Sigmoid colon (tissue), 7 donors: Measurements from ENCODE around the gene BCOR. TPM values are rescaled to one million over a fixed set of nuclear protein-coding genes. Genes with fewer than 3 reads are reported as not detected.
A peak's percentile ranks its signal among the peaks of the same experiment; 100 is the strongest.

ENCODE experiments used
- DNase-seq: peaks from one replicate; pipeline ENCODE4 v3.0.0-alpha.2; 2019
- H3K27ac ChIP-seq, 4 donors: fragments of 200-600 bp; sonication (generic); one replicate each; pipeline ENCODE4 v1.5.1; 2016 to 2019; ENCODE audit warnings: mild to moderate bottlenecking in 1 of 4
- H3K27me3 ChIP-seq, 3 donors: fragments of 200-600 bp; sonication (generic); one replicate each; pipeline ENCODE4 v1.5.1; 2019; ENCODE audit warnings: mild to moderate bottlenecking in 1 of 3
- H3K36me3 ChIP-seq, 4 donors: fragments of 200-600 bp; sonication (generic); one replicate each; pipeline ENCODE4 v1.5.1; 2016 to 2019
- H3K4me1 ChIP-seq, 4 donors: fragments of 200-600 bp; sonication (generic); one replicate each; pipeline ENCODE4 v1.5.1; 2017 to 2019
- H3K4me3 ChIP-seq, 4 donors: fragments of 200-600 bp; sonication (generic); one replicate each; pipeline ENCODE4 v1.5.1; 2017 to 2019; ENCODE audit warnings: mild to moderate bottlenecking in 2 of 4, moderate library complexity in 1 of 4
- H3K9me3 ChIP-seq, 4 donors: fragments of 200-600 bp in 3 of 4; sonication (generic) in 3 of 4; one replicate each; pipeline versions ENCODE4 v1.5.1 to v1.6.1; 2013 to 2019
- CTCF ChIP-seq, 4 experiments: fragments of 450-650 bp in 3 of 4; fragments of 200-600 bp in 1 of 4; IDR thresholded peaks; one replicate each; pipeline ENCODE4 v1.5.1; 2016 to 2019; ENCODE audit warnings: antibody characterized with exemption in 4 of 4, mild to moderate bottlenecking in 3 of 4, moderate library complexity in 2 of 4
- EP300 ChIP-seq, 4 donors: sonication (generic); formaldehyde crosslinking; IDR thresholded peaks; one replicate each; pipeline ENCODE4 v1.6.1; 2017; ENCODE audit warnings: antibody characterized with exemption in 4 of 4
- POLR2A ChIP-seq, 2 donors: fragments of 450-650 bp; IDR thresholded peaks; one replicate each; pipeline ENCODE4 v1.6.1; 2016; ENCODE audit warnings: antibody characterized with exemption in 2 of 2, mild to moderate bottlenecking in 2 of 2, moderate library complexity in 2 of 2
- POLR2AphosphoS5 ChIP-seq, 4 donors: sonication (generic); formaldehyde crosslinking; IDR thresholded peaks; one replicate each; pipeline ENCODE4 v1.6.1; 2017; ENCODE audit warnings: antibody characterized with exemption in 4 of 4
- WGBS, 2 donors: extraction: QIAGEN DNeasy Blood & Tissue Kit; methylation state at CpG; one replicate each; pipeline ENCODE4 v1.1.7; 2013; 5-methylcytosine and 5-hydroxymethylcytosine counted together
- intact Hi-C: fragments of 100-400 bp; cut with DNase I; formaldehyde crosslinking; loops from one replicate; pipeline ENCODE4 v1.15.1; 2023
- polyA plus RNA-seq, 3 donors: library from polyadenylated mRNA; stranded (reverse); fragments of 200-250 nt; gene quantifications; one replicate each; pipeline ENCODE4 v1.2.3, GENCODE V29; 2013
- total RNA-seq, 4 donors: library from RNA; depleted of rRNA; stranded (reverse); fragments of >200 nt; gene quantifications; one replicate each; pipeline ENCODE4 v1.1.0, GENCODE V29; 2016
- donor health status: healthy with polysubstance abuse.
- donor health status: Bipolar disorder and iron deficiency.
- donor health status: healthy.

BCOR gene
- total and polyA plus RNA-seq, 7 donors: 3.5 to 31.6 (median 15.8) TPM

DNA sequence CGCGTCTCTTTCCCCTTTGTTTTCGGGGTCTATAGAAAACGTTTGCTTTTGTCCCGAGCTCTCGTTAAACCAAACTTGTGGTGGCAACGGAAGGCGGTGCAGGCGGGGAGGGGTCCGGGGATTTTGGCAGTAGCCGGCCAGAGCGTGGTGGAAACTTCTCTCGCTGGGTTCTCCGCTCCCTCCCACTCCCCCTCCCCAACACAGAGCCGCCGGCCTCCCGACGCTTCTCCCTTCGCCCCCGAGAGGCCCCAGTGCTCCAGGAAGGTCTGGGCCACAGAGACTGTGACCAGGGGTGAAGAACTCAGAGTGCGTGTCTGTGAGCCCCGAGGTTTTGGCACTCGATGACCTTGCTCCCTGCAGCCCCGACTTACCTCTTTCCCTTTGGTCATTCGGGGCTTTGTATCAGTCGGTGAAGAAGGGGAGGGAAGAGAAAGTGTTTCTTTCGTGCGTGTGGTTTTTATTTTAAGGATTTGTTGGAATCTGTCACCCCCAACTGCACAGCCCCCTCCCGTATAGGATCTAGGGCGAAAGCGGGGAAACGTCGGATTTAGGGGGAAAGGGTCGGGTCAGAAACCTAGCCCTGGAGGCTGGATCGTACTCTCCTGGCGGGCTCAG is 9.0 kb upstream of the BCOR start:
- intact Hi-C loops: loop anchor here (2.0 to 10.0 kb wide), 3 partner anchors 48 to 372 kb away; no protein-coding TSS in a partner anchor
- peak overlapping the region; percentile 90 to 98 (median 94) for H3K27ac ChIP-seq
- no peak for DNase-seq
- TF ChIP-seq CTCF (IDR thresholded peaks at IDR 0.05): no peak
- TF ChIP-seq EP300 (IDR thresholded peaks at IDR 0.05): no peak
- no peak for TF ChIP-seq POLR2A (IDR thresholded peaks at IDR 0.05)
- TF ChIP-seq POLR2AphosphoS5 (IDR thresholded peaks at IDR 0.05): no peak
- H3K27me3 ChIP-seq: peaks cover 0 to 21% (median 0%) of the 10 kb centered on the region in 3 donors
- H3K9me3 ChIP-seq: no peaks in the 10 kb centered on the region
- peak overlapping the region; percentile 34 to 71 (median 51) for H3K4me3 ChIP-seq
- H3K4me1 ChIP-seq: peaks cover 0 to 58% (median 28%) of the 10 kb centered on the region in 4 donors
- H3K36me3 ChIP-seq: no peaks in the 10 kb centered on the region
- 2% methylated on average over 36 of the region's 36 CpGs for WGBS, 2 donors

GRCh38 chrX:40105835-40106675 is 8.3 kb upstream of the BCOR start:
- Histone ChIP-seq H3K27me3 (peaks cover 0 to 21% (median 0%) of the 10 kb centered on the region in 3 donors), H3K9me3 (no peaks in the 10 kb centered on the region), H3K36me3 (no peaks in the 10 kb centered on the region), H3K27ac (peak overlapping the region; percentile 90 to 98 (median 94)), H3K4me1 (peaks cover 0 to 63% (median 28%) of the 10 kb centered on the region in 4 donors), H3K4me3 (peak overlapping the region; percentile 34 to 71 (median 51))
- intact Hi-C loops: loop anchor here (2.0 to 10.0 kb wide), 3 partner anchors 49 to 371 kb away; no protein-coding TSS in a partner anchor
- TF ChIP-seq CTCF (IDR thresholded peaks at IDR 0.05): no peak
- peak in 3 of 4 donors; percentile 55 to 74 (median 67) for TF ChIP-seq POLR2AphosphoS5 (IDR thresholded peaks at IDR 0.05)
- WGBS, 2 donors: 1% methylated on average over 85 of the region's 85 CpGs
- DNase-seq: peak; percentile 87

DNA sequence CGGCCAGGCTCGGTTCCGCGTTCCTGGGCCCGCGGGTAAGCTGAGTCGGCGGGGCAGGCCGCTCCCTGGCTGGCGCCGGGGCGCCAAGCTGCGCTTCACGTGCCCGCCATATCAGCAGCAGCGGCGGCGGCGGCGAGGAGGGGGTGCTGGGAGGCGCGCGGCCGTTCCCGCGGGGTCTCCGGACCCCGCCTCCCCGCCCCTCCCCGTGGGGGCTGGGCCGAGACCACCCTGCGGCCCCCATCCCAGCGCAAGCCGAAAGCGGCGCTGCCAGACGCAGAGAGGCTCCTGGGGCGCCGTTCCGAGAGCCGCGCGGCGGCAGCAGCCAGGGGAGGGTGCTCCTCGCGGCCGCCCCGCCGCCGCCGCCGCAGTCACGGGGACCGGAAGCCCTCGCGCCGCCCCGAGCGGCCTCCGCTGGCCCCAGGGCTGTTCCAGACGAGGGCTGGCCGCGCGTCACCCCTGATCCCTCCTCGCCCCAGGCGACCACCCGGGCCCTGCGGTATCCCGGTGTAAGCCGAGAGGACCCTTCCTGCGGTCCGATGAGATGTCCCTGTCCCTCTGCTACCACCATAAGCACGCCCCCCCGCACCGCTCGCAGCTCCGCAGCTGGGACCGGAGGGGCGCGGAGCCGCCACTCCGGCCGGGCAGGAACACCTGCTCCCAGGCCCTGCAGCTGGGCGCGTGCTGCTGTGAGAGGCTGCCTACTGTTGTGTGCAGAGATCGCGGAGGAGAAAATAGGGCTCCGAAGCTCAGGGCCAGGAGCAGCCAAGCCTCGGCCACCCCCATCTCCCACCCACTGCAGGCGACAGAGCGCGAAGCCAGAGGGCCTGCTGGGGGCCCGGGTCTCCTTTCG is 7.5 kb upstream of the BCOR start:
- peaks cover 0 to 71% (median 32%) of the 10 kb centered on the region in 4 donors for H3K4me1 ChIP-seq

More for the DNA sequence above, 7.5 kb upstream of the BCOR start:
- TF ChIP-seq POLR2AphosphoS5 (IDR thresholded peaks at IDR 0.05): peak in 2 of 4 donors; percentile 38 to 44
- no peak for TF ChIP-seq CTCF (IDR thresholded peaks at IDR 0.05)
- no peak for TF ChIP-seq EP300 (IDR thresholded peaks at IDR 0.05)
- Histone ChIP-seq H3K36me3 (no peaks in the 10 kb centered on the region), H3K27me3 (peaks cover 0 to 21% (median 0%) of the 10 kb centered on the region in 3 donors), H3K4me3 (peak overlapping the region; percentile 34 to 71 (median 51)), H3K9me3 (no peaks in the 10 kb centered on the region), H3K27ac (peak overlapping the region; percentile 90 to 98 (median 94))
- intact Hi-C loops: loop anchor here (5.0 to 10.0 kb wide), 2 partner anchors 348 to 370 kb away; no protein-coding TSS in a partner anchor
- DNase-seq: no peak
- WGBS, 2 donors: 0% methylated on average over 94 of the region's 94 CpGs
